Activated T-cell treated with anti-CD3 and anti-CD28 coated beads, Interleukin-2, amount 50 U/mL, for 4 hours (primary cell): ENCODE measurements around the gene BOC. TPM values are rescaled to one million over a fixed set of nuclear protein-coding genes. Genes with fewer than 3 reads are reported as not detected.

Source experiments
- ATAC-seq, 2 donors: fragments of 200-7000 bp; cut with Tn5 transposase; one replicate each; pipeline ENCODE4 v1.10.0; 2021
- DNase-seq: peaks from one replicate; pipeline ENCODE4 v3.0.0-alpha.2; 2020
- H3K27me3 Mint-ChIP-seq: one replicate; pipeline ENCODE4 v1.8.0; 2021; ENCODE audit warnings: low read depth, mixed read lengths
- H3K36me3 Mint-ChIP-seq: one replicate; pipeline ENCODE4 v1.8.0; 2022; ENCODE audit warnings: mixed read lengths; ENCODE audit not compliant: insufficient read depth
- H3K4me1 Mint-ChIP-seq: one replicate; pipeline ENCODE4 v1.8.0; 2021; ENCODE audit warnings: low read depth, mixed read lengths
- H3K4me3 Mint-ChIP-seq: one replicate; pipeline ENCODE4 v1.8.0; 2021; ENCODE audit warnings: mild to moderate bottlenecking, moderate library complexity, mixed read lengths
- H3K9me3 Mint-ChIP-seq: one replicate; pipeline ENCODE4 v1.8.0; 2021; ENCODE audit warnings: mixed read lengths
- total RNA-seq, 3 donors: library from RNA; stranded (reverse); gene quantifications; one replicate each; pipeline ENCODE4 v1.2.1, GENCODE V29; 2021

The BOC gene
- total RNA-seq, 3 donors from 2014 or later = 0.18 to 0.35 TPM; not detected in 1

GRCh38 chr3:113225286-113225685, 13.9 kb downstream of the BOC start:
- no peak overlapping the region for H3K4me3 Mint-ChIP-seq

GRCh38 chr3:113226491-113226890, 15.1 kb downstream of the BOC start:
- Mint-ChIP-seq H3K4me1 (peaks cover 4% of the 10 kb centered on the region), H3K27me3 (peaks cover 10% of the 10 kb centered on the region), H3K36me3 (no peaks in the 10 kb centered on the region), H3K4me3 (no peak overlapping the region), H3K9me3 (no peaks in the 10 kb centered on the region)
- DNase-seq (no peak), ATAC-seq (no peak)

More at GRCh38 chr3:113225286-113225685, 13.9 kb downstream of the BOC start:
- no peaks in the 10 kb centered on the region for H3K36me3 Mint-ChIP-seq
- H3K27me3 Mint-ChIP-seq = peaks cover 15% of the 10 kb centered on the region
- H3K9me3 Mint-ChIP-seq = no peaks in the 10 kb centered on the region
- no peak for ATAC-seq
- no peak for DNase-seq
- H3K4me1 Mint-ChIP-seq = peaks cover 4% of the 10 kb centered on the region

- H3K9me3 Mint-ChIP-seq = no peaks in the 10 kb centered on the region
- DNase-seq = no peak
- ATAC-seq = no peak
- H3K36me3 Mint-ChIP-seq = no peaks in the 10 kb centered on the region
- no peak overlapping the region for H3K4me3 Mint-ChIP-seq
- peaks cover 4% of the 10 kb centered on the region for H3K4me1 Mint-ChIP-seq
- H3K27me3 Mint-ChIP-seq = peaks cover 7% of the 10 kb centered on the region
Measured at GRCh38 chr3:113227146-113227545, 15.8 kb downstream of the BOC start.

GRCh38 chr3:113228498-113229286, 17.3 kb downstream of the BOC start:
- ATAC-seq (no peak), DNase-seq (no peak)
- no peaks in the 10 kb centered on the region for H3K27me3 Mint-ChIP-seq
- peaks cover 4% of the 10 kb centered on the region for H3K4me1 Mint-ChIP-seq
- no peaks in the 10 kb centered on the region for H3K9me3 Mint-ChIP-seq
- no peak overlapping the region for H3K4me3 Mint-ChIP-seq
- H3K36me3 Mint-ChIP-seq = no peaks in the 10 kb centered on the region

- Mint-ChIP-seq H3K36me3 (no peaks in the 10 kb centered on the region), H3K27me3 (no peaks in the 10 kb centered on the region), H3K9me3 (no peaks in the 10 kb centered on the region), H3K4me3 (no peak overlapping the region), H3K4me1 (no peaks in the 10 kb centered on the region)
- ATAC-seq (no peak), DNase-seq (no peak)
Measured at GRCh38 chr3:113231391-113231790, 20.0 kb downstream of the BOC start.

- ATAC-seq (peak in 1 of 2 donors; percentile 37), DNase-seq (no peak)
- H3K4me3 Mint-ChIP-seq = no peak overlapping the region
- H3K36me3 Mint-ChIP-seq = no peaks in the 10 kb centered on the region
- no peaks in the 10 kb centered on the region for H3K4me1 Mint-ChIP-seq
- H3K9me3 Mint-ChIP-seq = no peaks in the 10 kb centered on the region
- no peaks in the 10 kb centered on the region for H3K27me3 Mint-ChIP-seq
Measured at GRCh38 chr3:113231827-113232253, 20.5 kb downstream of the BOC start.

- no peaks in the 10 kb centered on the region for H3K27me3 Mint-ChIP-seq
- H3K36me3 Mint-ChIP-seq = no peaks in the 10 kb centered on the region
- ATAC-seq (no peak), DNase-seq (no peak)
- H3K9me3 Mint-ChIP-seq = no peaks in the 10 kb centered on the region
- no peaks in the 10 kb centered on the region for H3K4me1 Mint-ChIP-seq
- no peak overlapping the region for H3K4me3 Mint-ChIP-seq
Measured at GRCh38 chr3:113232342-113232741, 21.0 kb downstream of the BOC start.

- H3K4me1 Mint-ChIP-seq = no peaks in the 10 kb centered on the region
- no peak for DNase-seq
- no peaks in the 10 kb centered on the region for H3K36me3 Mint-ChIP-seq
- no peak overlapping the region for H3K4me3 Mint-ChIP-seq
- H3K9me3 Mint-ChIP-seq = no peaks in the 10 kb centered on the region
- no peak for ATAC-seq
- H3K27me3 Mint-ChIP-seq = no peaks in the 10 kb centered on the region
Measured at GRCh38 chr3:113233497-113233896, 22.1 kb downstream of the BOC start.

- Mint-ChIP-seq H3K36me3 (no peaks in the 10 kb centered on the region), H3K4me1 (no peaks in the 10 kb centered on the region), H3K27me3 (no peaks in the 10 kb centered on the region), H3K4me3 (no peak overlapping the region), H3K9me3 (no peaks in the 10 kb centered on the region)
- ATAC-seq (no peak), DNase-seq (no peak)
Measured at GRCh38 chr3:113234028-113234427, 22.7 kb downstream of the BOC start.

GRCh38 chr3:113234688-113235260, 23.4 kb downstream of the BOC start:
- H3K4me1 Mint-ChIP-seq = no peaks in the 10 kb centered on the region
- no peak for ATAC-seq

GRCh38 chr3:113238503-113238902, 27.1 kb downstream of the BOC start:
- Mint-ChIP-seq H3K27me3 (peaks cover 7% of the 10 kb centered on the region), H3K36me3 (no peaks in the 10 kb centered on the region), H3K9me3 (no peaks in the 10 kb centered on the region), H3K4me3 (no peak overlapping the region), H3K4me1 (peaks cover 6% of the 10 kb centered on the region)
- DNase-seq (no peak), ATAC-seq (no peak)

More at GRCh38 chr3:113234688-113235260, 23.4 kb downstream of the BOC start:
- no peak for DNase-seq
- no peaks in the 10 kb centered on the region for H3K9me3 Mint-ChIP-seq
- peaks cover 1% of the 10 kb centered on the region for H3K27me3 Mint-ChIP-seq
- no peaks in the 10 kb centered on the region for H3K36me3 Mint-ChIP-seq
- no peak overlapping the region for H3K4me3 Mint-ChIP-seq

GRCh38 chr3:113240841-113241240, 29.5 kb downstream of the BOC start:
- Mint-ChIP-seq H3K27me3 (peaks cover 13% of the 10 kb centered on the region), H3K4me3 (no peak overlapping the region), H3K36me3 (no peaks in the 10 kb centered on the region), H3K4me1 (peaks cover 6% of the 10 kb centered on the region), H3K9me3 (no peaks in the 10 kb centered on the region)
- DNase-seq (no peak), ATAC-seq (no peak)

- H3K9me3 Mint-ChIP-seq = no peaks in the 10 kb centered on the region
- ATAC-seq = no peak
Measured at GRCh38 chr3:113241292-113242095, 30.1 kb downstream of the BOC start.

GRCh38 chr3:113242096-113242581, 30.8 kb downstream of the BOC start:
- no peak overlapping the region for H3K4me3 Mint-ChIP-seq
- peaks cover 6% of the 10 kb centered on the region for H3K4me1 Mint-ChIP-seq
- no peaks in the 10 kb centered on the region for H3K36me3 Mint-ChIP-seq
- no peaks in the 10 kb centered on the region for H3K9me3 Mint-ChIP-seq
- H3K27me3 Mint-ChIP-seq = peaks cover 13% of the 10 kb centered on the region
- DNase-seq (no peak), ATAC-seq (no peak)

More at GRCh38 chr3:113241292-113242095, 30.1 kb downstream of the BOC start:
- peaks cover 13% of the 10 kb centered on the region for H3K27me3 Mint-ChIP-seq
- peaks cover 6% of the 10 kb centered on the region for H3K4me1 Mint-ChIP-seq
- no peaks in the 10 kb centered on the region for H3K36me3 Mint-ChIP-seq
- H3K4me3 Mint-ChIP-seq = no peak overlapping the region
- DNase-seq = no peak
